ENCODE results near the gene MEAK7.

GRCh38 chr16:84528322-84528721, 23.9 kb upstream of the MEAK7 start:
- TF ChIP-seq CTCF (IDR thresholded peaks at IDR 0.05) (no peak), POLR2A (IDR thresholded peaks at IDR 0.05) (no peak)

Data from transverse colon (tissue), 3 donors.